ENCODE results near the gene TANC1. TPM values are rescaled to one million over a fixed set of nuclear protein-coding genes. Genes with fewer than 3 reads are reported as not detected.

TANC1 gene
- total RNA-seq, 2 experiments from 2014 or later, result 0.48 to 0.55 TPM

- H3K9me3 Mint-ChIP-seq, result no peaks in the 10 kb centered on the region
- ChIA-PET CTCF (interaction anchor here (1.2 to 1.6 kb wide), 2 partner anchors 21 to 28 kb away, joined by 3 to 6 read pairs; no protein-coding TSS in a partner anchor), POLR2A (no interaction called here)
- H3K27me3 Mint-ChIP-seq, result peaks cover 3% of the 10 kb centered on the region
- H3K4me1 Mint-ChIP-seq, result peaks cover 15% of the 10 kb centered on the region
- no peak overlapping the region for H3K27ac Mint-ChIP-seq
- H3K4me3 Mint-ChIP-seq, result no peak overlapping the region
- no peak for DNase-seq
- no peaks in the 10 kb centered on the region for H3K36me3 Mint-ChIP-seq (ENCODE audit: low read depth)
Measured at GRCh38 chr2:159146996-159147666, 178.7 kb downstream of the TANC1 start.

- POLR2A ChIA-PET, result no interaction called here
Measured at GRCh38 chr2:159147690-159148089, 179.2 kb downstream of the TANC1 start.

GRCh38 chr2:159148901-159149300 lies 180.5 kb downstream of the TANC1 start:
- Mint-ChIP-seq H3K4me1 (peaks cover 17% of the 10 kb centered on the region), H3K27ac (no peak overlapping the region), H3K27me3 (peaks cover 3% of the 10 kb centered on the region), H3K4me3 (no peak overlapping the region), H3K36me3 (ENCODE audit: low read depth) (no peaks in the 10 kb centered on the region), H3K9me3 (no peaks in the 10 kb centered on the region)
- ChIA-PET POLR2A (no interaction called here), CTCF (no interaction called here)
- DNase-seq, result no peak

More at GRCh38 chr2:159147690-159148089, 179.2 kb downstream of the TANC1 start:
- CTCF ChIA-PET, result interaction anchor here (1.2 to 1.6 kb wide), 2 partner anchors 21 to 29 kb away, joined by 3 to 6 read pairs; no protein-coding TSS in a partner anchor
- DNase-seq, result no peak
- no peak overlapping the region for H3K27ac Mint-ChIP-seq
- H3K27me3 Mint-ChIP-seq, result peaks cover 3% of the 10 kb centered on the region
- no peak overlapping the region for H3K4me3 Mint-ChIP-seq
- H3K36me3 Mint-ChIP-seq (ENCODE audit: low read depth), result no peaks in the 10 kb centered on the region
- H3K4me1 Mint-ChIP-seq, result peaks cover 15% of the 10 kb centered on the region
- no peaks in the 10 kb centered on the region for H3K9me3 Mint-ChIP-seq

- H3K27ac Mint-ChIP-seq, result no peak overlapping the region
- H3K9me3 Mint-ChIP-seq, result no peaks in the 10 kb centered on the region
- ChIA-PET POLR2A (no interaction called here), CTCF (interaction anchor here (0.6 kb wide), 1 partner anchor 237 kb away, joined by 5 read pairs; no protein-coding TSS in a partner anchor)
- no peaks in the 10 kb centered on the region for H3K36me3 Mint-ChIP-seq (ENCODE audit: low read depth)
- H3K4me3 Mint-ChIP-seq, result no peak overlapping the region
- no peak for DNase-seq
- peaks cover 17% of the 10 kb centered on the region for H3K4me1 Mint-ChIP-seq
- H3K27me3 Mint-ChIP-seq, result peaks cover 2% of the 10 kb centered on the region
Measured at GRCh38 chr2:159149747-159150146, 181.3 kb downstream of the TANC1 start.

- no peak overlapping the region for H3K27ac Mint-ChIP-seq
- ChIA-PET CTCF (interaction anchor here (0.6 kb wide), 1 partner anchor 237 kb away, joined by 5 read pairs; no protein-coding TSS in a partner anchor), POLR2A (no interaction called here)
- H3K27me3 Mint-ChIP-seq, result peaks cover 1% of the 10 kb centered on the region
- no peaks in the 10 kb centered on the region for H3K36me3 Mint-ChIP-seq (ENCODE audit: low read depth)
- H3K9me3 Mint-ChIP-seq, result no peaks in the 10 kb centered on the region
- no peak overlapping the region for H3K4me3 Mint-ChIP-seq
- H3K4me1 Mint-ChIP-seq, result peaks cover 13% of the 10 kb centered on the region
- no peak for DNase-seq
Measured at GRCh38 chr2:159150280-159150746, 181.9 kb downstream of the TANC1 start.

- Mint-ChIP-seq H3K27ac (no peak overlapping the region), H3K9me3 (no peaks in the 10 kb centered on the region), H3K4me1 (peaks cover 10% of the 10 kb centered on the region), H3K27me3 (peaks cover 2% of the 10 kb centered on the region), H3K36me3 (ENCODE audit: low read depth) (no peaks in the 10 kb centered on the region), H3K4me3 (no peak overlapping the region)
- DNase-seq, result no peak
- ChIA-PET CTCF (interaction anchor here (0.7 kb wide), 2 partner anchors 14 to 34 kb away, joined by 3 read pairs; no protein-coding TSS in a partner anchor), POLR2A (no interaction called here)
Measured at GRCh38 chr2:159151198-159152127, 183.0 kb downstream of the TANC1 start.

- no peak for DNase-seq
- POLR2A ChIA-PET, result no interaction called here
- Mint-ChIP-seq H3K4me1 (peaks cover 7% of the 10 kb centered on the region), H3K4me3 (no peak overlapping the region), H3K27me3 (peaks cover 2% of the 10 kb centered on the region), H3K36me3 (ENCODE audit: low read depth) (no peaks in the 10 kb centered on the region), H3K27ac (no peak overlapping the region), H3K9me3 (no peaks in the 10 kb centered on the region)
- CTCF ChIA-PET, result no interaction called here
Measured at GRCh38 chr2:159152128-159152778, 183.8 kb downstream of the TANC1 start.

- peaks cover 2% of the 10 kb centered on the region for H3K4me1 Mint-ChIP-seq
- no peaks in the 10 kb centered on the region for H3K9me3 Mint-ChIP-seq
- ChIA-PET CTCF (no interaction called here), POLR2A (no interaction called here)
- DNase-seq, result no peak
- H3K4me3 Mint-ChIP-seq, result no peak overlapping the region
- no peak overlapping the region for H3K27ac Mint-ChIP-seq
- H3K36me3 Mint-ChIP-seq (ENCODE audit: low read depth), result no peaks in the 10 kb centered on the region
- H3K27me3 Mint-ChIP-seq, result peaks cover 2% of the 10 kb centered on the region
Measured at GRCh38 chr2:159153063-159153462, 184.6 kb downstream of the TANC1 start.

- ChIA-PET CTCF (no interaction called here), POLR2A (no interaction called here)
- H3K27ac Mint-ChIP-seq, result no peak overlapping the region
- H3K4me1 Mint-ChIP-seq, result peaks cover 2% of the 10 kb centered on the region
- peaks cover 2% of the 10 kb centered on the region for H3K27me3 Mint-ChIP-seq
- no peaks in the 10 kb centered on the region for H3K9me3 Mint-ChIP-seq
- no peak overlapping the region for H3K4me3 Mint-ChIP-seq
- no peak for DNase-seq
- no peaks in the 10 kb centered on the region for H3K36me3 Mint-ChIP-seq (ENCODE audit: low read depth)
Measured at GRCh38 chr2:159153463-159153862, 185.0 kb downstream of the TANC1 start.

GRCh38 chr2:159153951-159154350 lies 185.5 kb downstream of the TANC1 start:
- CTCF ChIA-PET, result no interaction called here
- no peaks in the 10 kb centered on the region for H3K36me3 Mint-ChIP-seq (ENCODE audit: low read depth)
- H3K4me1 Mint-ChIP-seq, result peaks cover 2% of the 10 kb centered on the region
- H3K4me3 Mint-ChIP-seq, result no peak overlapping the region
- POLR2A ChIA-PET, result no interaction called here
- no peaks in the 10 kb centered on the region for H3K9me3 Mint-ChIP-seq
- DNase-seq, result no peak
- H3K27me3 Mint-ChIP-seq, result peaks cover 2% of the 10 kb centered on the region
- H3K27ac Mint-ChIP-seq, result no peak overlapping the region

- DNase-seq, result no peak
- Mint-ChIP-seq H3K4me3 (no peak overlapping the region), H3K4me1 (peaks cover 2% of the 10 kb centered on the region), H3K27ac (no peak overlapping the region), H3K36me3 (ENCODE audit: low read depth) (no peaks in the 10 kb centered on the region), H3K9me3 (no peaks in the 10 kb centered on the region), H3K27me3 (peaks cover 2% of the 10 kb centered on the region)
- ChIA-PET POLR2A (no interaction called here), CTCF (interaction anchor here (0.9 kb wide), 1 partner anchor 36 kb away, joined by 3 read pairs; no protein-coding TSS in a partner anchor)
Measured at GRCh38 chr2:159154366-159154765, 185.9 kb downstream of the TANC1 start.

- ChIA-PET POLR2A (no interaction called here), CTCF (interaction anchor here (0.6 to 0.9 kb wide), 2 partner anchors 36 to 166 kb away, joined by 3 read pairs; no protein-coding TSS in a partner anchor)
Measured at GRCh38 chr2:159155320-159155719, 186.9 kb downstream of the TANC1 start.

GRCh38 chr2:159155791-159156190 lies 187.4 kb downstream of the TANC1 start:
- no peak overlapping the region for H3K27ac Mint-ChIP-seq
- H3K4me1 Mint-ChIP-seq, result peaks cover 2% of the 10 kb centered on the region
- peaks cover 2% of the 10 kb centered on the region for H3K27me3 Mint-ChIP-seq
- H3K36me3 Mint-ChIP-seq (ENCODE audit: low read depth), result no peaks in the 10 kb centered on the region
- ChIA-PET CTCF (interaction anchor here (0.6 kb wide), 1 partner anchor 167 kb away, joined by 3 read pairs; no protein-coding TSS in a partner anchor), POLR2A (no interaction called here)
- DNase-seq, result no peak
- no peaks in the 10 kb centered on the region for H3K9me3 Mint-ChIP-seq
- no peak overlapping the region for H3K4me3 Mint-ChIP-seq

More at GRCh38 chr2:159155320-159155719, 186.9 kb downstream of the TANC1 start:
- H3K36me3 Mint-ChIP-seq (ENCODE audit: low read depth), result no peaks in the 10 kb centered on the region
- H3K9me3 Mint-ChIP-seq, result no peaks in the 10 kb centered on the region
- peaks cover 2% of the 10 kb centered on the region for H3K27me3 Mint-ChIP-seq
- no peak for DNase-seq
- no peak overlapping the region for H3K4me3 Mint-ChIP-seq
- H3K4me1 Mint-ChIP-seq, result peaks cover 2% of the 10 kb centered on the region
- no peak overlapping the region for H3K27ac Mint-ChIP-seq

Measured in activated CD4-positive, alpha-beta memory T cell treated with anti-CD3 and anti-CD28 coated beads, Interleukin-2, amount 10 ng/mL, durations not matched to agents 7 days and 5 days (primary cell).